Measurements from ENCODE around the gene POLH.
"Not testable (repeated sequence)": the region's sequence is repeated elsewhere in the genome, so short reads cannot be mapped to it uniquely, and the experiment has no call there.

The POLH gene

GRCh38 chr6:43608310-43608763, 32.4 kb downstream of the POLH start:
- DNase-seq, result peak; percentile 8 to 65

GRCh38 chr6:43608807-43609206, 32.8 kb downstream of the POLH start:
- no peak for DNase-seq

- no peak for DNase-seq
These were observed 33.4 kb downstream of the POLH start for GRCh38 chr6:43609402-43609801.

GRCh38 chr6:43610431-43610830, 34.4 kb downstream of the POLH start:
- no peak for DNase-seq

GRCh38 chr6:43613721-43614395, 37.9 kb downstream of the POLH start:
- DNase-seq, result no peak

GRCh38 chr6:43614396-43614730, 38.4 kb downstream of the POLH start:
- no peak for DNase-seq

- DNase-seq, result no peak
These were observed 40.9 kb downstream of the POLH start for GRCh38 chr6:43616725-43617472.

GRCh38 chr6:43621078-43621835, 45.3 kb downstream of the POLH start:
- DNase-seq, result no peak

GRCh38 chr6:43621836-43622180, 45.8 kb downstream of the POLH start:
- DNase-seq, result no peak

- DNase-seq, result no peak
These were observed 46.6 kb downstream of the POLH start for GRCh38 chr6:43622541-43622940.

GRCh38 chr6:43623880-43624785, 48.1 kb downstream of the POLH start:
- DNase-seq, result no peak

- DNase-seq, result no peak
These were observed 48.9 kb downstream of the POLH start for GRCh38 chr6:43624786-43625288.

- no peak for DNase-seq
These were observed 49.5 kb downstream of the POLH start for GRCh38 chr6:43625393-43625992.

- DNase-seq, result peak in 1 of 2 experiments; percentile 28
These were observed 51.2 kb downstream of the POLH start for GRCh38 chr6:43627008-43627825.

- peak in 1 of 2 experiments; percentile 16 for DNase-seq
These were observed 52.6 kb downstream of the POLH start for GRCh38 chr6:43628393-43629103.

- DNase-seq, result peak; percentile 98 to 99
These were observed 53.1 kb downstream of the POLH start, which contains the start of gene GTPBP2 for GRCh38 chr6:43629104-43629504. Gene GTPBP2, minus strand, starts transcription at chr6:43629264. Its CDS starts 102 bp downstream, at chr6:43629162.

- peak; percentile 90 to 94 for DNase-seq
These were observed 53.7 kb downstream of the POLH start for GRCh38 chr6:43629505-43630300.

- DNase-seq, result no peak
These were observed 55.1 kb downstream of the POLH start for GRCh38 chr6:43630980-43631619.

GRCh38 chr6:43633002-43633401, 57.0 kb downstream of the POLH start:
- not testable (repeated sequence) for DNase-seq
